ENCODE measurements around the gene SFRP4. TPM values are rescaled to one million over a fixed set of nuclear protein-coding genes. Genes with fewer than 3 reads are reported as not detected.

Gene SFRP4
- total and polyA plus RNA-seq, 4 donors = under 0.01 to 0.28 (median 0.19) TPM

GRCh38 chr7:37957221-37957970 lies 40.8 kb upstream of the SFRP4 start:
- TF ChIP-seq ZBTB33 (IDR thresholded peaks at IDR 0.05) (no peak), FOXA1 (IDR thresholded peaks at IDR 0.05) (no peak), HNF4G (IDR thresholded peaks at IDR 0.05) (no peak), CTCF (IDR thresholded peaks at IDR 0.05; ENCODE audit: low read depth, low read length, missing input control) (no peak), YY1 (IDR thresholded peaks at IDR 0.05) (no peak), REST (IDR thresholded peaks at IDR 0.05) (no peak), RXRA (IDR thresholded peaks at IDR 0.05) (no peak)
- Histone ChIP-seq H3K4me3 (ENCODE audit: low read depth in 1 of 3, low read length in 3 of 3) (no peak overlapping the region), H3K27ac (ENCODE audit: low read depth in 1 of 2, low read length in 2 of 2) (no peak overlapping the region), H3K4me1 (ENCODE audit: control insufficient read depth in 4 of 4, insufficient read depth in 4 of 4, low read length in 3 of 4) (no peaks in the 10 kb centered on the region), H3K27me3 (ENCODE audit: control insufficient read depth in 4 of 4, insufficient read depth in 4 of 4, low read length in 3 of 4) (no peaks in the 10 kb centered on the region), H3K36me3 (ENCODE audit: control insufficient read depth in 4 of 4, insufficient read depth in 3 of 4, low read depth in 1 of 4, low read length in 3 of 4) (peaks cover 0 to 2% (median 0%) of the 10 kb centered on the region in 4 donors), H3K9me3 (ENCODE audit: control insufficient read depth in 4 of 4, low read length in 3 of 4) (no peaks in the 10 kb centered on the region), H3K9ac (ENCODE audit: low read depth in 1 of 2, low read length in 2 of 2) (no peak overlapping the region)
- DNase-seq (ENCODE audit: low spot score) = no peak
- 90% methylated on average over 9 of the region's 9 CpGs for WGBS

GRCh38 chr7:37956791-37957190 lies 40.2 kb upstream of the SFRP4 start:
- Histone ChIP-seq H3K27ac (ENCODE audit: low read depth in 1 of 2, low read length in 2 of 2) (no peak overlapping the region), H3K27me3 (ENCODE audit: control insufficient read depth in 4 of 4, insufficient read depth in 4 of 4, low read length in 3 of 4) (no peaks in the 10 kb centered on the region), H3K36me3 (ENCODE audit: control insufficient read depth in 4 of 4, insufficient read depth in 3 of 4, low read depth in 1 of 4, low read length in 3 of 4) (peaks cover 0 to 2% (median 0%) of the 10 kb centered on the region in 4 donors), H3K4me3 (ENCODE audit: low read depth in 1 of 3, low read length in 3 of 3) (no peak overlapping the region), H3K4me1 (ENCODE audit: control insufficient read depth in 4 of 4, insufficient read depth in 4 of 4, low read length in 3 of 4) (no peaks in the 10 kb centered on the region), H3K9ac (ENCODE audit: low read depth in 1 of 2, low read length in 2 of 2) (no peak overlapping the region), H3K9me3 (ENCODE audit: control insufficient read depth in 4 of 4, low read length in 3 of 4) (no peaks in the 10 kb centered on the region)
- no peak for DNase-seq (ENCODE audit: low spot score)
- TF ChIP-seq NR2F2 (IDR thresholded peaks at IDR 0.05) = no peak
- no peak for TF ChIP-seq ATF3 (IDR thresholded peaks at IDR 0.05)
- no peak for TF ChIP-seq YY1 (IDR thresholded peaks at IDR 0.05)
- TF ChIP-seq RXRA (IDR thresholded peaks at IDR 0.05) = no peak
- TF ChIP-seq ZBTB33 (IDR thresholded peaks at IDR 0.05) = no peak
- no peak for TF ChIP-seq FOXA2 (IDR thresholded peaks at IDR 0.05)
- TF ChIP-seq SP1 (IDR thresholded peaks at IDR 0.05) = no peak
- no peak for TF ChIP-seq EGR1 (IDR thresholded peaks at IDR 0.05; ENCODE audit: low read depth in 2 of 2)
- no peak for TF ChIP-seq HNF4A (conservative IDR thresholded peaks at IDR 0.05)
- no peak for TF ChIP-seq JUND (IDR thresholded peaks at IDR 0.05)
- no peak for TF ChIP-seq MAX (IDR thresholded peaks at IDR 0.05)
- TF ChIP-seq TAF1 (conservative IDR thresholded peaks at IDR 0.05) = no peak
- TF ChIP-seq HNF4G (IDR thresholded peaks at IDR 0.05) = no peak
- TF ChIP-seq CTCF (IDR thresholded peaks at IDR 0.05; ENCODE audit: low read depth, low read length, missing input control) = no peak
- no peak for TF ChIP-seq GABPA (IDR thresholded peaks at IDR 0.05 in 1 of 2, conservative IDR thresholded peaks at IDR 0.05 in 1 of 2)
- TF ChIP-seq RAD21 (IDR thresholded peaks at IDR 0.05) = no peak
- no peak for TF ChIP-seq FOXA1 (IDR thresholded peaks at IDR 0.05)

Data from liver (tissue), 9 donors.